ENCODE data around the gene RPL11.
"Not testable (repeated sequence)": the region's sequence is repeated elsewhere in the genome, so short reads cannot be mapped to it uniquely, and the experiment has no call there.

The RPL11 gene

DNA sequence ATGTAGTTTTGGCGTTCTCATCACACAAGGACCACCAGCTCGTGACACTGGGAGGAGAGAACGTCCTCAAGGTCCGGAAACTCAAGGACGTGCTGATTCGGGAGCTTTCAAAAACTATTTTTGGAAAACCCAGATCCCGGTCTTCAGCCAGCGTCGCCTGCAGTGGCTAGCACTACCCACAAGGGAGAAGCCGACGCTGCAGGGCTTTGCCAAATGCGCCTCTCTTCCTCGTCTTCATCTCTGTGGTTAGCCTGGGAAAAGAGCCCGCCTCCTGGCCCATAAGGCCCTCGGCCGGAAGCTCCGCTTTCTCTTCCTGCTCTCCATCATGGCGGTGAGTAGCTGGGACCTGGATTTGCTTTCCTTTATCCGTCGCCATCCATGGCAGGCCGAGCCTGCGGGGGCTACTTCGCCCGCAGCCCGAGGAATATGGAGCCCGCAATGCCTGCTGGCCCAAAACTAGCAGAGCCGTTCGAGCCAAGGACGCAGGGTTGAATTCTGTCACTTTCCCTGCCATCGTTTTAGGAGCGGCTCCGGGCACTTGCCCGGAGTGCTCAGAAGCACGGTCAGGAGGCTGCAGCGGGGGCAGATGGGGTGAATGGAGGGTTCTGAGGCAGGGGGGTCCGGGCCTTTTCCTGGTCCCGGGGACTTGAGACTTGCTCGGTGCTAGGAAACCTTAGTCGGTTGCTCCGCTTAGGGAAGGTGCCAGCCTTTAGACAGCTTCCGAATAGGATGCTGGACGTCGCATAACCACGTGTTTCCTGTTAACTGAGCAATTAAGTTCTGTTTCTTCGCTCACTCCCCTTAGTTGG, at the start of gene RPL11:
TSS of gene RPL11 (plus strand) at position 308 of the 809 bp plus-strand sequence. CDS start at position 326, 18 bp downstream.
- peak; percentile 79 for FAIRE-seq

DNA sequence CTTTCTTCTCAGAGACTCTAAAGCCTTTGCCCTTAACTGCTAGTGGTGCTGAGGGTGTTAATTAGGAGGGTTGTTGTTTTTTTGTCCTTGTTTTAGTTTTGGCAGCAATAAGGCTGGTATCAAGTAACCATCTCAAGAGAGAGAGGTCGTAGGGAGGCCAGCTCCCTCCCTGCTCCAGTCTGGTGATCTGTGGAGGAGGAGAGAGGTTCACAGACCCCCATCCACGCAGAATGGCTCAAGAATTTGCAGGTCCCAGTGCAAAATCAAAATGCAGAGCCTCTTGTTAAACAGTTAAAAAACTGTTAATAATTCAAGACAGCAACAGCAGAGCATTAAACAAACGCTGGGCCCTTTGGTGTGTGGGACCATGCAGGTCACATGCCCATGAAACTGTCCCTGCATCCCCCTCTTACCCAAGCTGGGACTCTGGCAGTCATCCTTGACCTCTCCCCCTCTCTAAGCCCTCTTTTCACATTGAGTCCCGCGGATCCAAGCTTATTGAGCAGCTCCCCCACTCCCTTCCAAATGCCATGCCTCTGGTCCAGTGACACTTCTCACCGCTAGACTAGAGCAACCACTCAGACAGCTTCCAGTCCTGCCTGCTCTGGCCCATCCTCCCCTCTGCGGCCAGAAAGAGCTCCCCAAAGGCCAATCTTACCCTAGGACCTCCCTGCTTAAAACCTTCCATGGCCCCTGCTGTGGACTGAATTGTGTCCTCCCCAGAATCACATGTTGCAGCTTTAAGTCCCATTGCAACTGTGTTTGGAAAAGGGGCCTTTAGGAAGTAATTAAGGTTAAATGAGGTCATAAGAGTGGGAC, 47.7 kb upstream of the RPL11 start:
- FAIRE-seq = no peak

DNA sequence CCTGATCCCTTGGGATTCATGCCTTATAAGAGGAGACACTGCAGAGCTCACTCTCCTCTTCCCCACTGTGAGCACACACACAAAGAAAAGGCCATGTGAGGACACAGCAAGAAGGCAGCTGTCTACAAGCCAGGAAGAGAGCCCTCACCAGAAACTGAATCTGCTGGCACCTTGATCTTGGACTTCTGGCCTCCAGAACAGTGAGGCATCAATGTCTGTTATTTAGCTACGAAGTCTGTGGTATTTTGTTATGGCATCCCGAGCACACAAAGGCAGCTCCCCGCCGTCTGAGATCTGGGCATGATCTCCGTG, 47.1 kb upstream of the RPL11 start:
- no peak for FAIRE-seq

DNA sequence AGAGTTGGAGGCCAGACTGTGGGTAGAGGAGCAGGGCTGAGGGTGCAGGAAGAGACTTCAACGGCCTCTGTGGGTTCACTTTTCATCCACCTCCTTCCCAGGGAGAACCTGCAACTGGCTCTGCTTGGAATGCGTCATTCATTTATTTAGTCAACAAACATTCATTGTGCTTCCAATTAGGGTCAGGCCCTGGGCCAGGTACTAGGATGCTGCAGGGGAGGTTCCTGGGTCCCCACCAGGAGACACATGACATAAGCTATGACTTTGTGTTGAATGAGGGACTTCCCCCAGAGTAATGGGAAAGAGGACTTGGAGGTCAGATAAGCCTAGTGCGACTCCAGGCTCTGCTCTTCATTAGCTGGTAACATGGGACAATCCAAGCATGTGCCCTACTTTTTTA, 46.3 kb upstream of the RPL11 start:
- FAIRE-seq = no peak

DNA sequence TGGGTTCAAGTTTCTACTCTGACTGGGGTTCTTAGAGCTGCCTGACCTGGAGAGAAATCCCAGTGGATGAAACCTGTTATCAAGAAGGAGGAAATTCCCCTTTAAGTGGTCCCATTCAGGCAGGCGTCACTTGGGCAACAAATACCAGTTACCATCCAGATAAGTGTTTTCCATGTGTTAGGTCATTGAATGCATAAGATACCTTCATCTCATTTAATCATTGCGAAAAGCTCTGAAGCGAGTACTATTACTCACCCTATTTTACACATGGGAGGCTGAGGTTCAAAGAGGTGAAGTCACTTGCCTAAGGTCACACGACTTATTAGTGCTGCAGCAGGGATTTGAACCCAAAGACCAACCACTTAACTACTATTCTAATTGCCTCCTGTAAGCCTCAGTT, 45.5 kb upstream of the RPL11 start:
- FAIRE-seq = no peak

DNA sequence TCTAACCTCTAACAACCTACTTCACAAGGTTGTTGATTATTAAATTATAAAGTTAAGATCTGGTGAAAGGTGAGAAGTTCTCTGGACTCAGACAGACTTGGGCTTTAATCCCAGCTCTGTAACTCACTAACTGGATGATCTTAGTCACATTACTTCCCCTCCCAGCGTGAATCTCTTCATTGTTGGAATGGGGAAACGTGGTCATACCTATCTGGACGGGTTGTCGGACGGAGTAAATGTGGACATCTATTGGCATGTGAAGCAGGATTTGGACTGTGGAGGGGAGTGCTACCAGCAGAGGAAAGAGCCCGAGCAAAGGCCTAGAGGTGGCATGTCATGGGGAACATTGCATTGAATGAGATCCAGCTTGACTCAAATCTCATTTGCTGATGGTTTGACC, 45.1 kb upstream of the RPL11 start:
- no peak for FAIRE-seq

DNA sequence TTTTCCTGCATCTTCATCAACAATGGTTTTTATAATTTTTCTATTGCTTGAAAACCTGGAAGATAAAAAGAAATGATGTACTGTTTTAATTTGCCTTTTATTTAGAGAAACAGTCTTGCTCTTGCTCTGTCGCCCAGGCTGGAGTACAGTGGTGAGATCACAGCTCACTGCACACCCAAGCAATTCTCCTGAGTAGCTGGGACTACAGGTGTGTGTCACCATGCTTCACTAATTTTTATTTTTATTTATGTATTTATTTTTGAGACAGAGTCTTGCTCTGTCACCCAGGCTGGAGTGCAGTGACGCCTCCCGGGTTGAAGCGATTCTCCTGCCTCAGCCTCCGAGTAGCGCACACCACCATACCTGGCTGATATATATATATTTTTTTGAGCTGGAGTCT, 43.0 kb upstream of the RPL11 start:
- FAIRE-seq = no peak

DNA sequence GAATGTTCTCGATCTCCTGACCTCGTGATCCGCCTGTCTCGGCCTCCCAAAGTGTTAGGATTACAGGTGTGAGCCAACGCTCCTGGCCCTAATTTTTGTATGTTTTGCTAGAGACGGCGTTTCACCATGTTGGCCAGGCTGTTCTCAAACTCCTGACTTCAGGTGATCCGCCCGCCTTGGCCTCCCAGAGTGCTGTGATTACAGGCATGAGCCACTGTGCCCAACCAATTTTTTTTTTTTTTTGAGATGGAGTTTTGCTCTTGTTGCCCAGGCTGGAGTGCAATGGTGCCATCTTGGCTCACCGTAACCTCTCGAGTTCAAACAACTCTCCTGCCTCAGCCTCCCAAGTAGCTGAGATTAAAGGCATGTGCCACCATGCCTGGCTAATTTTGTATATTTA, 42.4 kb upstream of the RPL11 start:
- not testable (repeated sequence) for FAIRE-seq

DNA sequence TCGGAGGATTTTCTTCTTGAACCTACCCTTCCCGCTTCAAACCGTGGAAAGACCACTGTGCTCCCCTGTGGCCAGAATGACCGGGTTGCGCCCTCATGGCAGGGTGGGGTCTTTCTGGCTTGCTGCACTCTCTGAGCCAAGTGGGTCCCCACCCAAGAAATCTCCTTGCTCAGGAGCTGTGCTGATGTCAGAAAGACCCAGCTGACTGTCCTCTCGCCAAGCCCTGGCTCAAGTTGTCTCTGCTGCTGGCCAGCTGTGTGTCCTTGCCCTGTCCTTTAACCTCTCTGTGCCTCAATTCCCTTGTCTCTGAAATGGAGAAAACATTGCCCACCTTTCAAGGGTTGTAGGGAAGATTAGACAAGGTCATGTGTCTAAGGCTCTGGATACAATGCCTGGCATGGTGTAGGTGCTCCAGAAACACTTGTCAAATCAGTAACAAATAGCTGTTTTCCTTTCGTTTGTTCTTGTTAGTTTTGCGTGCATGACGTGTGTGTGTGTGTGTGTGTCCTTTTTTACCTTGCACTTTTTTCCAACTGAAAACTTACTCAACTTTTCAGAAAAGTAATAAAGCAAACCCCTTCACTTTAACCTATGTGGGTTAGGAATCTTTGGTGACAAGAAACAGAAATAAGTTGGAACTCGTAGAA, 41.1 kb upstream of the RPL11 start:
- FAIRE-seq = no peak

DNA sequence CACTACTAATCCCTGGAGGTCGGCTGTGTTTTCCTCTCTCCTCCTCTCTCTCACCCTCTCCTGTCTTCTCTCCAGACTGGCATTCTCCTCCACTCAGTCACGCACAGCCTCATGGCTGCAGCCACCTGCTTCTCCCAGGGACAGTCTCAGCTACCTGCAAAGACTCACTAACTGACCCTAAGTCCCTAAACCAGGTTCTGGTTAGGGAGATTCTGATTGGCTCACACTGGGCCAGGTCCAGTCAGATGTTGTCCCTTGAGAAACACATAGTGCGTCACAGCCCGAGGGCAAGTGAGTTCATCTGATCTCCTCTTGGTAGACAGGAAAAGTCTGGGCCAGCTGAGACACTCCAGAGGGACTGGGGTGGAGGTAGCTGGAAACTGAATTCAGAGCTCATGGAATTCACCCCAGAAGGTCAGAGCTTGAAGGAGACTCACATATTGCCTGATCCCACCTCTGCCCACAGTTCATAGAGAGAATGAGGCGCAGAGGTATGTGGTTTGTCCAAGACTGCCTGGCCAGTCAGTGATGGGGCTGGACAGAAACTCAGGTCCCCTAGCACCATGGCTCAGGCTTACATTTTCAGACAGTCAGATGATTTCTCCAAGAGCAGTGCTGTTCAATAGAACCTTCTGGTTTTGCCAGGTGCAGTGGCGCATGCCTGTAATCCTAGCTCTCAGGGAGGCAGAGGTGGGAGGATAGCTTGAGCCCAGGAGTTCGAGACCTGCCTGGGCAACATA, 40.4 kb upstream of the RPL11 start:
- FAIRE-seq = no peak

DNA sequence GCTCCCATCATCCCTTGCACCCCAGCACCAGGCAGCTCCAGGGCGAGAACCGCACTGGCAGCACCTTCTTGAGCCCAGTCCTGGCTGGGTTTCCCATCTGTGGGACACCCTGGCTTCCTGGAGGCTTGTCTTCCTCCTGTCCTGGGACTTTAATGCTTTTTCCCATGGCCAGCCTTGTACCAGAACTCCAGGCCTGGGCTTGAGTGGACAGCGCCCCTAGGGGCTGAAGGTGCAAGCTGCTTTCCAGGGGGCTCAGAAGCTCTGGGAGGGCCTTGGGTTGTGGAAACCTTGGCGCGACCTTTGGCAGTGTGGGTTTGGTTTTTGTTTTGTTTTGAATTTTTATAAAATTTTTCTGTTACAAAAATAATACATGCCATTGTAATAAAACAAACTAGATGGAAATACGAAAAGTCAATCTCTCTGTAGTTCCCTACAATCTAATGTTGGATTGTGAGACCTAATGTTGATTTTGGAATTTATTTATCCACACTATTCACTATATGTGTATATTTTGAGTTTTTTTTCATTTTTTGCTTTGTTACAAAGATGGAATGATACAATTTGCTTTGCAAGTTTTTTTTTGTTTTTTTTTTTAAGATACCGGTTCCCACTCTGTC, 33.8 kb upstream of the RPL11 start:
- FAIRE-seq = peak; percentile 15

DNA sequence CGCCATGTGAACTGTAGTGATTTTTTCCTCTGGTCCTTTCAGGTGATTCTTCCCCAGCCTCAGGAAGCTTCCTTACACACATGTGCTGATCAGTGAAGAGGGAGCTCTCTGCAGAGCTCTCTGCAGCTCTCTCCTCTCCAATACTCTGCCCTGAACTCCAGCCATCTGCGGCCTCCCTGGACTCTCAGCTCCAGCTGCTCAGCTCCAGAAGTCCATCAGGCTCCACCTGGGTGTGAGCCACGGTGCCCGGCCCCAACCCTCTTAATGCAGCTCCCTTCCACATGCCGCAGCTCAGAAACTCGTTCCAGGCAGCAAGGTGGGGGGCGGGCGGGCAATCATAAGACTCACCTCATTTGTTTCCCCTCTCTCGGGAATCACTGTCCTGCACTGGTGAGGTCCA, 30.9 kb upstream of the RPL11 start:
- no peak for FAIRE-seq

DNA sequence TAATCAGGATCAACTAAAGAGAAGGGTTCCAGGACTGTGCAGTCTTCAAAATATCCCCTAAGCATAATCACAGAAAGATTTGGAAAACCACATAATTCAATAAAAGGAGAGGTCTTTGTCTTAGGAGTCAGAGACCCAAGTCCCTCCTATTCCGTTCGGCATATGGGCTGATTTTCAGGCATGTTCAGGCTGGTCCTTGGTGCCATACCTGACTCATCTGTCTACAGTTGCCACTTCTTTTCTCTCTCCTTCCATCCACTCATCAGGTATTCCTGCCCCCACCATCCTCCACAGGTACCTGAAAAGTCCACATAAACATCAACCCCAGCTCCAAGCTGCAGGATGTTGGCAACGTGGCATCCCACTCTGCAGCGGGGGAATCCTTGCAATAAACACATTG, 29.7 kb upstream of the RPL11 start:
- no peak for FAIRE-seq

DNA sequence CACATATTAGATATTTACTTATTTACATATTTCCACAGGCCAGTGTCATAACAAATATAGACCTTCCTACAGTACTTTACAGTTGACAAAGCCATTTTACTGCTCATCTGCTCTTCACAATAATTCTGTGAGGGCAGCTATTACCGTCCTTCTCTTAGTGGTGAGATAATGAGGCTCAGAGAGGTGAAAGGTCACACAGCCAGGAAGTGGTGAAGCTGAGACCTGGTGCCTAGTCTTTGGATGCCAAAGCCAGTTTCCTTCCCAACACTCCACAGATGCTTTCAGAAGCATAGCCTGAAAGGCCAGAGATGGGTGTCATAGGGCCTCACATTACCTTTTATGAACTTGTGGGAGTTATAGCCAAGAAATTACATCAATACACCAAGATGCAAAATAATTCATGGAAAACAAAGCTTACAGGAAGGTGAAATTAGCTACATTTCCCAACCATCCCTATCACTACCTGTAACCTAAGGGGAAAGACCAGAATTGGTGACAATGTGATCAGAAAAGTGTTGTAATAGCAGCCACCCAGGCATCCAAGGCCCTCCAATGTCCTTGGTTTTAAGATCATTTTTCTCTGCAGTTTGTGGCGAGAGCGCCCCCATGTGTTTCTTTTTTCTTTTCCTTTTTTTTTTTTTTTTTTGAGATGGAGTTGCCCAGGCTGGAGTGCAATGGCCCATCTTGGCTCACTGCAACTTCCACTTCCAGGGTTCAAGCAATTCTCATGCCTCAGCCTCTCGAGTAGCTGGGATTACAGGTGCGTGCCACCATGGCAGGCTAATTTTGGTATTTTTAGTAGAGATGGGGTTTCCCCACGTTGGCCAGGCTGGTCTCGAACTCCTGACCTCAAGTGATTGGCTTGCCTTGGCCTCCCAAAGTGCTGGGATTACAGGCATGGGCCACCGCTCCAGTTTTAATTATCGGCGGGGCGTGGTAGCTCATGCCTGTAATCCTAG, 26.5 kb upstream of the RPL11 start:
- peak; percentile 80 for FAIRE-seq

DNA sequence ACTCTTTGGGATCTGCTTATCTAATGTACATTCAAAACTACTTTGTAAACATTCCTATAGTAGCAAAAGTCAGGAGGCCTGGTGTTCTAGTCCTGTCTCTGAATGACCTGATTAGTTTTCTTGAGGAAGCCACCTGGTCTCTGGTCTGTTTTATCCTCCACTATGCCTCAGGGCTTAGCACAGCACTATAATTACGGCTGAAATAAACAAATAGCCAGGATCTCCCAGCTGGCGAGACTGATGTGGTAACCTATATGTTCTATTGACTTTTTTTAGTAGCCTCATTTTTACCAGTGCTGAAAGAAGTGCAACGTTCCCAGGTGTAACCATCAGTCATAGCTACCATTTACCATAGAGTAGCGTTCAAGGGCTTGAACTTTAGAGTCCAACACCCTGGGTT, 24.2 kb upstream of the RPL11 start:
- no peak for FAIRE-seq

DNA sequence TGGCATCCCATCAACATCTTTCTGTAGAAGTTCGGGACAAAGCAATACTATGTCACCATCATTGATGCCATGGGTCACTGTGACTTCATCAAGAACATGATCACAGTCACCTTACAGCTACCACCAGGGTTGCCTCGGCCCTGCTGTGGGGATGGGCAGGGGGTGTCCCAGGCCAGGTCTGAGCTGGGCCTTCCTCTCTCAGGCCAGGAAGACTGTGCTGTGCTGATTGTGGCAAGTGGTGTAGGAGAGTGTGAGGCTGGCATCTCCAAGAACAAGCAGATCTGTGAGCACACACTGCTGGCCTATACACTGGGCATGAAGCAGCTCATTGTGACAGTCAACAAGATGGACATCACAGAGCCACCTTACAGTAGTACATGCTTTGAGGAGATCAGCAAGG, 20.9 kb upstream of the RPL11 start:
- no peak for FAIRE-seq

DNA sequence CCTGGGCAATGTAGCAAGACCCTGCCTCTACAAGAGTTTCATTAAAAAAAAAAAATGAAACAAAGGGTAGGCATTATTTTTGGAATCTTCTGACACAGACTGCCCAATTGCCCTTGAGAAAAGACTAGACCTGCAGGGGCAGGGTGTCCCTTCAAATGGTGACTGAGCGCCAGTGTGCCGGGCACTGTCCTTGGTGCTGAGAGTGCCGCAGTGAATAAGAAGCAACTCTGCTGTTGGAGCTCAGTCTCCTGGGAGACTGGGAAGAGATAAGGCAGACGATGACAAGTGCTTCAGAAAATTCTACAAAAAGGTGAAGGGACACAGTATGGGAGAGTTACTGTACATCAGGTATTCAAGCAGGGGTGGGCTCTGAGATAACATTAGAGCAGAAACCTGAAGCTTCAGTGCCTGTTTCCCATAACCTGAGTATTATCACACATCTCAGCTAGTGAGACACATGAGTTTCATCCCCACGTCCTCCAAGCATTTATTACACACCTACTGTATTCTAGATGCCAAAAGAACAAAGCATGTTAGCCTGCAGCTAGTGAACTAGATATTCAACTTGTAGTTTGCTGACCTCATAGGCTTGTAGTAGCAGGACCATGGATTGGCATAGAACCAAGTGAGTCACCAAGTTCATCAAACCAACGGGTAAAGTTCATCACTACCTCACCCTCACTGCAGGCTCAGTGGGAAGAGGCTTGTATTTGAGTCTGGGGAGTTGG, 18.4 kb upstream of the RPL11 start:
- FAIRE-seq = no peak

DNA sequence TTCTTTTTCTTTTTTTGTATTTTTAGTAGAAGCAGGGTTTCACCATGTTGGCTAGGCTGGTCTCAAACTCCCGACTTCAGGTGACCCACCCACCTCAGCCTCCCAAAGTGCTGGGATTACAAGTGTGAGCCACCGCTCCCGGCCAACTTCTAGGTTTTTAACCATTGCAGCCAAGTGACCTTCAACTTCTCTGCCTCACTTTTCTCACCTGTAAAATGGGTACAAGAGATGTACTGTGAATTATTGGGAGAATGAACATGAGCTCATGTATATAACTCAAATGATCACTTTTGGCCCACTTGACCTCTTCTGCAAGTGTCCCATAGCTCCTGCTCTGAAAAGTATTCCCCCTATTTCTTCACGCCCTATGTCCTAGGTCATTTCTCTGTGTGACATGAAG, 11.8 kb upstream of the RPL11 start:
- FAIRE-seq = no peak

DNA sequence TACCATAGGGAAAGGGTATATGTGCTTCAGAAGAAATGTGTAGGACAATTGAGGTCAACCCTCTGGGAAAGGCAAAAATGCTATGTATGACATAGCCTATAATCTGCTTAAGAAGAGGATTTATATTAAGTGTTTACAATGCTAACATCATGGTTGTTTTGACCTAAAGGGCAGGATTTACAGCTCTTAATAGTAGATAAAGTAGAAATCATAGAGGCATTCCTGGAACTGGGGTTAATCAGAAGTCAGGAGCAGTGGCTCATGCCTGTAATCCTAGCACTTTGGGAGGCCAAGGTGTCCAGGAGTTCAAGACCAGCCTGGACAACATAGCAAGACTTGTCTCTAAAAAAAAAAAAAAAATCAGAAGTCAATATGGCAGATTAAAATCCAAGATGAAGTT, 8.7 kb upstream of the RPL11 start:
- FAIRE-seq = no peak

DNA sequence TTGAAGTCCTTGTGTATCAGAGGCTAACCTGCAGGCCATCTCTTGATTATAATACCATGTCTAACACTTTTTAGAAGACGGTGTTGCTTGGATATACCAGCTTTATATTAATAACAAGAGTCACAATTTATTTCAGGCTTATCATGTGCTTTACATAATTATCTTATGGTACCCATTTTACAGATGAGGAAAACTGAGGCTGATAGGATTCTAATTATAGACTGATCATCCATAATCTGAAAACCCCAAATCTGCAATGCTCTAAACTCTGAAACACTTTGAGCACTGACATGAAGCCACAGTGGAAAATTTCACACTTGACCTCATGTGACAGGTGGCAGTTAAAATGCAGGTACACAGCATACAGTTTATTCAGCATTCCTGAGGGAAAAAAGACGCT, 7.2 kb upstream of the RPL11 start:
- FAIRE-seq = no peak

DNA sequence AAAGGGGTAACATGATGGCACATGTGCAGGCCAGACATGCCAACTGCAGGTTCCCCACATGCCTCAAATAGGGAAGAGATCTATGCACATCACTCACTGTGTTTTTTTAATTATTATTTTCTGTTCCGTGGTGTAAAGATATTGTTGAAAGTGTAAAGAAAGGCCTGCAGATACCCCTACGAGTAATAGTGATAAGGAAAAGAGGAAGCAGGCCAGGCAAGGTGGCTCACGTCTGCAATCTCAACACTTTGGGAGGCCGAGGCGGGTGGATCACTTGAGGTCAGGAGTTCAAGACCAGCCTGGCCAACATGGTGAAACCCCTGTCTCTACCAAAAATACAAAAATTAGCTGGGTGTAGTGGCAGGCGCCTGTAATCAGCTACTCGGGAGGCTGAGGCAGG, 6.4 kb upstream of the RPL11 start:
- not testable (repeated sequence) for FAIRE-seq

Measured in TTC549 (cell line).